Stimulated activated CD8-positive, alpha-beta memory T cell treated with anti-CD3 and anti-CD28 coated beads, Interleukin-4, amount 100 ng/mL, for 1 hour (primary cell): ENCODE measurements around the gene FBRS.

ENCODE experiments used
- DNase-seq, 2 donors: peaks; one replicate each; pipeline ENCODE4 v3.0.0-alpha.2; 2020; ENCODE audit warnings: low read depth in 2 of 2, low spot score in 1 of 2

Gene FBRS

DNA sequence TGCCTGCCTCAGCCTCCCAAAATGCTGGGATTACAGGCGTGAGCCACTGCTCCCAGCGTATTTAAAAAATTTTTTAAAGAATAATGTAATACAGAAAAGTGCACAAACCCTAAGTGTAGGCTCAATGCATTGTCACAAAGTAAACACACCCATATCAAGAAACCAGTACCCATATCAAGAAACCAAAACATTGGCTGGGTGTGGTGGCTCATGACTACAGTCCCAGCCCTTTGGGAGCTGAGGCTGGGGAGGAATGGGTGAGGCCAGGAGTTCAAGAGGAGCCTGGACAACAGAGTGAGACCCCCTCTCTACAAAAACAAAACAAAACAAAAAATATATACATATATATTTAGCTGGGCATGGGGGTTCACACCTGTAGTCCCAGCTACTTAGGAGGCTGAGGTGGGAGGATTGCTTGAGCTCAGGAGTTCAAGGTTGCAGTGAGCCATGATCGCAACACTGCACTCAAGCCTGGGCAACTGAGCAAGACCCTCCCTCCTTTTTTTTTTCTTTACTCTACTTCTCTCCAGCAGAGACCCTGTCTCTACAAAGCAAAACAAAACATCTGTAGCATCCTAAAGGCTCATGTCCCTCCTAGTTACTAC lies 16.8 kb upstream of the FBRS start:
- no peak for DNase-seq

DNA sequence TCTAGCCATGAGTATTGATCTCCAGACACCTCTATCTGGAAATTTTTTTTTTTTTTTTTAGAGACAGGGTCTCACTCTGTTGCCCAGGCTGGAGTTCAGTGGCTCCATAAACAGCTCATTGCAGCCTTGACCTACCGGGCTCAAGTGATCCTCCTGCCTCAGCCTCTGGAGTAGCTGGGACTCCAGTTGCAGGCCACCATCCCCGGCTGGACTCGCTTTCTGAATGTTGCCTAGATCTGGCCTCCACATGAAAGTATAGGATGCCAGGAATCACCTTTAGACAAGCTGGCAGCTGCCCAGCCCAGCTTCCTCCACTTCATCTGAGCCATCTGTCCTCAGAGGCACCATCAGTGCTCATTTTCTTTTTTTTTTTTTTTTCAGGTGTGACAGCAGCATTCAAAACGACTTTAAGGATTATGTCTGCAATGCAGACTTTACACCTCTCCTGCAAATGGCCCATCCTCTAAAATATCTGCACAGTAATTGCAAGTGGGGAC lies 13.8 kb upstream of the FBRS start:
- no peak for DNase-seq

DNA sequence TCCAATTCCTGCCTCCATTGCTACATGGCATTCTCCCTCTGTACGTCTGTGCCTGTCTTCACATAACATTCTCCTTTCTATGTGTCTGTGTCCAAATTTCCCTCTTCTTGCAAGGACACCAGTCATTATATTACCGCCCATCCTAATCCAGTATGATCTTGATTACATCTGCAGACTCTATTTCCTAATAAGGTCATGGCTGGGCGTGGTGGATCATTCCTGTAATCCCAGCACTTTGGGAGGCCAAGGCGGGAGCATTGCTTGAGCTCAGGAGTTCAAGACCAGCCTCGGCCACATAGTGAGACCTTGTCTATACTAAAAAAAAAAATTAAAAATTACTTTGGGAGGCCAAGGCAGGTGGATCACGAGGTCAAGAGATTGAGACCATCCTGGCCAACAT lies 12.5 kb upstream of the FBRS start:
- no peak for DNase-seq

DNA sequence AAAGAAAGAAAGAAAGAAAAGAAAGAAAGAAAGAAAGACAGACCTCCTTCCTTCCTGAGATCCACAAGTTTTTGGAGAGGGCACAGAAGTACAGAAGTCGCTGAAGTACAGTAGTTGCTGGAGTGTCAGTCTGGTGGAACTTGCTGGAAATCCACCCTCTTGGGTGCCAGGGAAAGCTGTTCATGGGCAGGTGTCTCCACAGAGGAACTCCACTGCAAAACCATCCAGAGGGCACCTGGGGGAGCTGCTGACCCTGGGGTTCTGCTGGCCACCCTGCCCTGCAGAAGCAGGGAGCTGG lies 11.0 kb upstream of the FBRS start:
- no peak for DNase-seq

DNA sequence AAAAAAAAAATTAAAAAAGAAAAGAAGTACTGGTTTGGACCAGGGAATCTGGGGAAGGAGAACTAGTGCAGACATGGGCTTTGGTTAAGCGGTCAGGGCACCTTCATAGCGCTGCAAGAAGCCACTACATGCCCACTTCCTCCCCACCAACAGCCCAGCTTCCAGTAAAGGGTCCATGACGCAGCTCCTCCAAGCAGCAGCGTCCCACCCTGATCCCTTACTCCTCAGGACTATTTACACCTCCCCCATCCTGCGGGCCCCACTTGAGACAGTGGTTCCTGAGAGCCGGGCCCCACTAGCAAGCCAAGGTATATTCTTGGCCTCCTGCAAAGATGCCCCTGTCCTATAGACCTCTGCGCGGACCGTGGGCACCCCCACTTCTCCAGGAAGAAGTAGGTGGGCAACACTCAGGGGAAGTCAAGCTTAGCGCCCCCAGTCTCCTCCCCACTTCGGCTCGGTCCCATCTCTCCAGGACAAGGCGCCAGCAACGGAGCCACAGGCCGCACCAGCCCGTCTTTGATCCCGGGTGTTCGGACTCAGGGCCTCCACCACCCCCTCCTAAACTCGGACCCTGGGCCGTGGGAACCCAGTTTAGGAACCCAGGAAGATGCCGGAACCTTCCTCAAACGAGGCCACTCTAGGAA lies 8.4 kb upstream of the FBRS start:
- no peak for DNase-seq

DNA sequence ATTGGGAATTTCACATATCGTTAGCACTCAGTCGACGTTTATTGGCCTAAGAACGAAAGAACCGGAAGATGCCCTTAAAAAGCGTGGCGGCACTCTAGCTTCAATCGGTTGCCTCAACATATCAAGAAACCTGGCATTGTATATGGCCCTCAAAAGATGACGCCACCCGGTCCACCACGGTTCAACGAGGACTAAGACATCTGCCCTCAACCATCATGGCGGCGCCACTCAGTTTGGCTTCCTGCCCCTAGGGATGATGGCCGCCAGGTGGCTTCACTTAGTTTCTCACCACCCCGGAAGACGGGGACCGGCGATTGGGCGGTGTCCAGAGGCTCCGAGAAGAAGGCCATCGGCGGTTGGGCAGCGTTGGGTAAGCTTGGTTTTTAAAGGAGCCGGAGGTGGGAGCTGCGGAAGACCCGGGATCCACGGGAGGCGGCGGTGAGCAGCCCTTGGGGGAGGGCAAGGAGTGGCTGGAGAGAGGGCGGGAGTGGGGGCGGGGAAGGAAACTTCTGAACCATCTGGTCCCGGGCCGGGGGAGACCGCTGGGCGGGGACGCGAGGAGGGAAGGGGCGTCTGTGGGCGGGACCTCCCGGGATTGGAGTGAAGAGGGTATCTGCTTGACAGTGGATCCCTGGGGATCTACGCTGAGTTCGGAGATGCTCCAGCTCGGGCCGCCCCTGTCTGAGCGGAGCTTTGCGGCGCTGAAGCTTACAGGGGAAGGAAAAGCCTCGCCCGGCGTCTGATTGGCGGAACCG lies 7.7 kb upstream of the FBRS start, which contains the start of gene PRR14:
PRR14 (plus strand) TSS at position 592 of the 755 bp plus-strand sequence. CDS start 686 bp downstream, outside the sequence.
- DNase-seq = peak; percentile 95 to 96

DNA sequence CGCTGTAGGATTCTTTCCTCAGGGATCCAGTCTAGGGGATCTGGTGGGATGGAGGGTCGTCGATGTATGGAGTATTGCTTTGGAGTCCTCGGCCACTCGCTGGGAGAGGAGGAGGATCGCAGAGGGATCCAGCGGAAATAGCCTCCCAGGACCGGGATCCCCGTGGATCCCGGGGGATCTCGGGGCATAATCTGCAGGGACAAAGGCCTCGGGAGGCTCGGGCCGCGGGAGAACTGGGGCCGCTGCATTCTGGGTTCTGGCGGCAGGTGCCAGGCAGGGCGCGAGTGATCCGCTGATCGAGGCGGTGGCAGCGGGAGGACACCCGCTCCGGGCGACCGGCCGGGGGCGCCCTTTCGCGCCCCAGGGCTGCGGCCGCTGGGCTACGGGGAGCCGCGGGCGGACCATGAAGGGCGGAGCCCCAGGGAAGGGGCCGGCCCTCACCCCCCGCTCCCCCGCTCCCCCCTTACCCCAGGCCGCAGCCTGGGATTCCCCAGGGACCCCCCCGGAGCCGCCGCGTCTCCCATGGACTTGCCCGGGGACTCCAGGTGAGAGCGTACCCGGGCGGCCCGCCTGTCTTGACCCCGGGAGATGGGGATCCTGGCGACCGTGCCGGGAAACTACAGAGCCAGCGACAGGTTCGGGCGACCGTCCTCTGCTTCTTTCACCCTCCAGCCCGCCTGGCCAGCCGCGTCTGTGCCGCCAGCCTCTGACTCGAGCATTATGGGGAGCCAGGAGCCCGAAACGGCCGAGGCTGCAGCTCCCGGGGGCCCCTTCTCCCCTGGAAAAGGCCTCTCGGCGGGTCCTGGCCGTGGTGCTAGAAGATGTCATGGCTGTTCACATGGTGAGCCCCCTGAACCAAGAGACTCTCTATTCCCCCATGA lies 6.9 kb upstream of the FBRS start:
- DNase-seq = peak; percentile 38 to 58

DNA sequence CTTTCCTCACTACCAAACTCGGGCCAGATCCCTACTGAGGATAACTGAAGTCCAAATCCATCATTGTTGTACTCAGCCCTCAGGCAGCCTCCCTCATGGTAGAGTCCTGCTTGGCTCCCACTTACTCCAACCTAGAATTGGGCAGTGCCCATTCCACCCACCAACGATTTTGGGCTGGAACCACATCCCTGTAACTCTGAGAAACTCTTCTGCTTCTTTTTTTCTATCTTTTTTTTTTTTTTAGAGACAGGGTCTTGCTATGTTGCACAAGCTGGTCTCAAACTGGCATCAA lies 6.3 kb upstream of the FBRS start:
- DNase-seq = no peak

GRCh38 chr16:30652718-30653117 lies 5.5 kb upstream of the FBRS start:
- no peak for DNase-seq

- DNase-seq = no peak
Measured at GRCh38 chr16:30654856-30655255, 3.4 kb upstream of the FBRS start.

DNA sequence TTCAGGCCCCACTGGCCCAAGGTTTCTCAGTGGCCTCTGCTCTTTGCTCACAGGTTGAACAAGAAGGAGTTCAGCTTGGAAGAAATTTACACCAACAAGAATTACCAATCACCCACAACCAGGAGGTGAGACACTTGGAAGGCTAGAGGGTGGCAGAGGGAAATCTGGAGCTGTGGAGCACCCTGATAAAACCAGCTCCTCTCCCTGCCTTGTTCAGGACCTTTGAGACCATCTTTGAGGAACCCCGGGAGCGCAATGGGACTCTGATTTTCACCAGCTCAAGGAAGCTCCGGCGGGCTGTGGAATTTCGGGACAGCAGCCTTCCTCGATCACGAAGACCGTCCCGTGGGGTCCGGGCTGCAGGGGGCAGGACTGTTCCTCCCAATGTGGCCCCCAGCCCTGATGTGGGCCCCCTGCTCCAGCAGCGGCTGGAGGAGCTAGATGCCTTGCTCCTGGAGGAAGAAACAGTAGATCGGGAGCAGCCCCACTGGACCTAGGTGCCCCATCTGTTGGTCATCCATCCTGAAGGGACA lies 2.4 kb upstream of the FBRS start:
- DNase-seq = no peak

DNA sequence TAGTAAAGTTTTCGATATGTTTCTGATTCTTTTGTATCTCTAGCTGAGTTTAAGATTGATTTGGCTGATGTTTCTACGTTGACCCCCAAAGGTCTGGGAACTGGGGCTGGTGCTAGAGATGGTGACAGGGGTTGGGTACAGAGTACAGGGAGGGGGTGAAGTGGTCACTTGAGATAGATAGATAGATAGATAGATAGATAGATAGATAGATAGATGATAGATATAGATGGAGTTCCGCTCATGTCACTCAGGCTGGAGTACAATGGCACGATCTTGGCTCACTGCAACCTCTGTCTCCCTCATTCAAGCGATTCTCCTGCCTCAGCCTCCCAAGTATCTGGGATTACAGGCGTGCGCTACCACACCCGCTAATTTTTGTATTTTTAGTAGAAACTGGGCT lies 1.8 kb upstream of the FBRS start:
- no peak for DNase-seq

DNA sequence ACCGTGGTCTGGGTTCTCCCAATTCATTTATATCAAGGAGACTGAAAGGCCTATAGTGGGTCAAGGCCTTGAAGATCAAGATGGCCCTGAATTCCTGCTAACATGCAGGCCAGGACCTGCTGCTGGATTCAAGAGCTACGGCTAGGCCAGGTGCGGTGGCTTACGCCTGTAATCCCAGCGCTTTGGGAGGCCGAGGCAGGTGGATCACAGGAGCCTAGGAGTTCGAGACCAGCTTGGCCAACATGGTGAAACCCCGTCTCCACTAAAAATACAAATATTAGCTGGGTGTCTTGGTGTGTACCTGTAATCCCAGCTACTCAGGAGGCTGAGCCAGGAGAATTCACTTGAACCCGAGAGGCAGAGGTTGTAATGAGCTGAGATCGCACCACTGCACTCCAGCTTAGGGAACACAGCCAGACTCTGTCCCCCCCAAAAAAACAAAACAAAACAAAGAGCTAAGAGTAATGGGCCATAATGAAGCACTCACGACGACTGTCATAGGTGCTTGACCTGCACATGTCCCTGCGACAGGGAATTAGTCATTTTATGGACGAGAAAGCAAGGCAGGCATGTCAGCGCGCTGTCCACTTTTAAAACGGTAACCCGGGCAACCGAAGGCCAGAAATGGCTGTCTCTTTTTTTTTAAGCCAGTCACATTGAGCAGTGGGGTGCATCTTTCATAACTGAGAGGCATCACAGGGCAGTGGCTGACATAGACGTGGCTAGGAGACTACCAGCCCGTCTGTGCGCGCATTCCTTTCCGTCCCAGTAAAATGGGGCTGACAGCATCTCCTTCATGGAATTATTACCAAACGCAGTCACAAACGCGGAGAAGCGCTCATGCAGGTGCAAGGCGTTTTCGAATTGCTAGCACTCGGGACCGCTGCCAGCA lies 1.0 kb upstream of the FBRS start:
- DNase-seq = no peak

- DNase-seq = no peak
Measured at GRCh38 chr16:30658731-30659506, 688 bp downstream of the FBRS start.

DNA sequence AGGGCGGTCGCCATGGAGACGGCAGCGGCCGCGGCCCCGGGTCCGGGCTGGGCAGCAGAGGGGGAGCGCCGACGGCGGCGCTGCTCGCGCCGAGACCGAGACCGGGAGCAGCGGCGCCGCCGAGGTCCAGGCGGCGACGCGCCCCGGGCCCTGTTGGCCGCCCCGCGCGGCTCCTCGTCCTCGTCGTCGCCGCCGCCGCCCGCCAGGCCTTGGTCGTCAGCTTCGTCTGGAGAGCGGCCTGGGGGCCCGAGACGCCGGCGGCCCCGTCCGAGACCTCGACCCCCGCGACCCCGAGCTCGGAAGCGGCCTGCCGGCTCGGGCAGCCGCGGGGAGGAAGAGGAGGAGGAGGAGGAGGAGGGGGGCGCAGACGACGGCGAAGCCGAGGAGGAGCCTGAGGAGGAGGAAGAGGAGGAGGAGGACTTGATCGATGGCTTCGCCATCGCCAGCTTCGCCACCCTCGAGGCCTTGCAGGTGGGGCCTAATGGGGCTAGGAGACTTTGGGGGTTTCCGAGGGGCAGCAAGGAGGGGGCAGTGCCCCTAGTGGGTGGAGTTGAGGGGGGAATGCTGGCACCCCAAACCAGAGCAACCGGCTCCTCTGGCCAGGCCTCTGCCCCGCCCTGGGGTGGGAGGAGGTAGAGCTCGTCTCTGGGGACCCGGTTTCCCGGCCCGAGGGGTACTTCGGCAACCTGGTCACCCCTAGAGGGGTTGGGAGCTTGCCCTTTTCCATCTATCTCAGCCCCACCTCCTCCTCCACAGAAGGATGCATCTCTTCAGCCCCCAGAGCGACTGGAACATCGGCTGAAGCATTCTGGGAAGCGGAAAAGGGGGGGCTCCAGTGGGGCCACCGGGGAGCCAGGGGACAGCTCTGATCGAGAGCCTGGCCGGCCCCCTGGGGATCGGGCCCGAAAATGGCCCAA lies 1.5 kb downstream of the FBRS start:
- DNase-seq = no peak

GRCh38 chr16:30660424-30661261 lies 2.4 kb downstream of the FBRS start:
- peak; percentile 44 to 61 for DNase-seq

- no peak for DNase-seq
Measured at GRCh38 chr16:30662449-30662848, 4.2 kb downstream of the FBRS start.

DNA sequence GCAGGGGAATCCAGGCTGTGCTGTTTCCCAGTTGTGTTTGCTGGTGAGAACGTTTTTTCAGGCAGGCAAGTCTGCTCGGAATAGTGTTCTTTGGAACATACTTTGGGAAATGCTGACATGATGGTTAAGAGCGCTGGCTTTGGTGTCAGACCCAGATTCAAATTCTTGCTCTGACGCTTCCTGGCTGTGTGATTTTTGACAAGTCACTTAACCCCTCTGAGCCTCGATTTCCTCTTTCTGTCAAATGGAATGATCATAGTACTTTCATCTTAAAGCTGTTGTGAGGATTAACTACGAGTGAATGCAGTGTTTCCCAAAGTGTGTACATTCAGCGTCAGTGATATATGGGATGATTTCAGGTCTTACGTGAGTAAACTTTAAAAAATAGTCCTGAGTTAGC lies 4.8 kb downstream of the FBRS start:
- DNase-seq = no peak
